HS-5 (cell line): Measurements from ENCODE around the gene AGBL1.
"Not testable (repeated sequence)": the region's sequence is repeated elsewhere in the genome, so short reads cannot be mapped to it uniquely, and the experiment has no call there.

Experiments
- DNase-seq: peaks from one replicate; pipeline ENCODE4 v3.0.0-alpha.2; 2012; ENCODE audit warnings: low read depth

Gene AGBL1

GRCh38 chr15:86399041-86399954 is 319.6 kb downstream of the AGBL1 start:
- DNase-seq: no peak

GRCh38 chr15:86403221-86403620 is 323.6 kb downstream of the AGBL1 start:
- no peak for DNase-seq

- no peak for DNase-seq
Measured at GRCh38 chr15:86403914-86404583, 324.4 kb downstream of the AGBL1 start.

- no peak for DNase-seq
Measured at GRCh38 chr15:86408261-86408660, 328.6 kb downstream of the AGBL1 start.

- DNase-seq: no peak
Measured at GRCh38 chr15:86411916-86412315, 332.2 kb downstream of the AGBL1 start.

- no peak for DNase-seq
Measured at GRCh38 chr15:86413191-86413590, 333.5 kb downstream of the AGBL1 start.

- no peak for DNase-seq
Measured at GRCh38 chr15:86425746-86426145, 346.1 kb downstream of the AGBL1 start.

- DNase-seq: no peak
Measured at GRCh38 chr15:86432861-86433260, 353.2 kb downstream of the AGBL1 start.

- no peak for DNase-seq
Measured at GRCh38 chr15:86433983-86434382, 354.3 kb downstream of the AGBL1 start.

- DNase-seq: no peak
Measured at GRCh38 chr15:86439614-86440013, 359.9 kb downstream of the AGBL1 start.

- no peak for DNase-seq
Measured at GRCh38 chr15:86444527-86444926, 364.9 kb downstream of the AGBL1 start.

- DNase-seq: no peak
Measured at GRCh38 chr15:86445579-86446252, 366.0 kb downstream of the AGBL1 start.

- no peak for DNase-seq
Measured at GRCh38 chr15:86446253-86446640, 366.6 kb downstream of the AGBL1 start.

- not testable (repeated sequence) for DNase-seq
Measured at GRCh38 chr15:86465470-86466039, 385.9 kb downstream of the AGBL1 start.

- no peak for DNase-seq
Measured at GRCh38 chr15:86481720-86482119, 402.0 kb downstream of the AGBL1 start.

- DNase-seq: no peak
Measured at GRCh38 chr15:86483936-86484335, 404.3 kb downstream of the AGBL1 start.

GRCh38 chr15:86488046-86488445 is 408.4 kb downstream of the AGBL1 start:
- no peak for DNase-seq

- DNase-seq: no peak
Measured at GRCh38 chr15:86489981-86490380, 410.3 kb downstream of the AGBL1 start.

GRCh38 chr15:86491118-86491517 is 411.4 kb downstream of the AGBL1 start:
- DNase-seq: no peak

- no peak for DNase-seq
Measured at GRCh38 chr15:86493884-86494283, 414.2 kb downstream of the AGBL1 start.

- DNase-seq: no peak
Measured at GRCh38 chr15:86494475-86494874, 414.8 kb downstream of the AGBL1 start.

GRCh38 chr15:86502301-86502700 is 422.6 kb downstream of the AGBL1 start:
- no peak for DNase-seq
